ENCODE data around the gene GATC. TPM values are rescaled to one million over a fixed set of nuclear protein-coding genes. Genes with fewer than 3 reads are reported as not detected.

The GATC gene
- 23.9 to 27.3 TPM (median 25.2 TPM) in 5 replicates for total RNA-seq (2022; extraction: Qiagen RNA extraction; ENCODE audit: low read depth)

GRCh38 chr12:120445911-120446843 is at the start of gene GATC, which contains the start of gene TRIAP1:
TSS of gene GATC (plus strand) at chr12:120446444. CDS start at chr12:120446481, 37 bp downstream.
TSS of gene TRIAP1 (minus strand) at chr12:120446384. CDS start at chr12:120446372, 12 bp downstream.

DNA sequence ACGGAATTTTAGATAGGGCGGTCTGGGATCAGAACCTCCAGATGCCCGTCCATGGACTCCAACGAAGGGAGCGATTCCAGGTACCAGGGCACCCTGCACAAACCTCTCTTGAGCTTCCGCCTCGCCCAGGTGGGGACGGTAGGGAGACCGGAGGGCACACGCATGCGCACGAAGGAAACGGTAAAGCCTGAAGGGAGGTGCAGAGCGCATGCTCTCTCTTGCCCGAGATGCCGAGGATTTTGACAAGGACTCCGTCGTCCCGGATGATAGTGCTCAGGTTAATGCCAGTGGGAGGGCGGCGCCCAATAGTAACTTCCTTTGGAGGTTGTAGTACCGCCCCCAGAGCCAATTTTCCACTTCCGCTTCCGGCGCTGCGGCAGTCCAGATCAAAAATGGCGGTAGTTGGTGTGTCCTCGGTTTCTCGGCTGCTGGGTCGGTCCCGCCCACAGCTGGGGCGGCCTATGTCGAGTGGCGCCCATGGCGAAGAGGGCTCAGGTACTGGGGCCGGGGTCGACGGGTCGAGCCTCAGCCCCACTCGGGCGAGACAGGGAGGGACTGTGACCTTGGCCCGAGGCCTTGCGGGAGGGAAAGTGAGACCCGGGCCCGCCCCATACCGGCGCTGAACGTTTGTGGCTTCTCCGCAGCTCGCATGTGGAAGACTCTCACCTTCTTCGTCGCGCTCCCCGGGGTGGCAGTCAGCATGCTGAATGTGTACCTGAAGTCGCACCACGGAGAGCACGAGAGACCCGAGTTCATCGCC is 8.3 kb upstream of the GATC start, which contains the start of gene COX6A1:
COX6A1 (plus strand) TSS at position 379 of the 760 bp plus-strand sequence; CDS start at position 393, 14 bp downstream.

GRCh38 chr12:120469450-120470149 is 23.4 kb downstream of the GATC start, which contains the start of gene SRSF9:
TSS of gene SRSF9 (minus strand) at chr12:120469748. CDS start at chr12:120469609, 139 bp downstream.

GRCh38 chr12:120495731-120496412 is 49.6 kb downstream of the GATC start, which contains the start of gene DYNLL1:
TSS of gene DYNLL1 (plus strand) at chr12:120496113. CDS start at chr12:120496422, 309 bp downstream.

Other genes with a start within 250 kb of the GATC start
- gene RPLP0, start 245.3 kb upstream of the GATC start, total RNA-seq (2022; extraction: Qiagen RNA extraction; ENCODE audit: low read depth) = 3,377 to 3,616 TPM (median 3,450 TPM) in 5 replicates
- 157 to 195 TPM (median 164 TPM) in 5 replicates for gene PXN, start 180.7 kb upstream of the GATC start, total RNA-seq (2022; extraction: Qiagen RNA extraction; ENCODE audit: low read depth)
- not detected in 5 replicates for gene RNU4-2, start 154.5 kb upstream of the GATC start, total RNA-seq (2022; extraction: Qiagen RNA extraction; ENCODE audit: low read depth)
- gene RNU4-1, start 153.2 kb upstream of the GATC start, total RNA-seq (2022; extraction: Qiagen RNA extraction; ENCODE audit: low read depth) = 18.3 TPM in 1 of 5 replicates, not detected in the others
- gene SIRT4, start 144.1 kb upstream of the GATC start, total RNA-seq (2022; extraction: Qiagen RNA extraction; ENCODE audit: low read depth) = 0.87 to 1.2 TPM (median 1.1 TPM) in 5 replicates
- gene PLA2G1B, start 118.7 kb upstream of the GATC start, total RNA-seq (2022; extraction: Qiagen RNA extraction; ENCODE audit: low read depth) = not detected in 5 replicates
- 1.3 to 1.7 TPM (median 1.5 TPM) in 5 replicates for gene MSI1, start 77.3 kb upstream of the GATC start, total RNA-seq (2022; extraction: Qiagen RNA extraction; ENCODE audit: low read depth)
- 629 to 874 TPM (median 817 TPM) in 5 replicates for gene COX6A1, start 8.3 kb upstream of the GATC start, total RNA-seq (2022; extraction: Qiagen RNA extraction; ENCODE audit: low read depth)
- 73.7 to 84.0 TPM (median 78.3 TPM) in 5 replicates for gene TRIAP1, start 60 bp upstream of the GATC start, total RNA-seq (2022; extraction: Qiagen RNA extraction; ENCODE audit: low read depth)
- 191 to 237 TPM (median 218 TPM) in 5 replicates for gene SRSF9, start 23.3 kb downstream of the GATC start, total RNA-seq (2022; extraction: Qiagen RNA extraction; ENCODE audit: low read depth)
- 634 to 760 TPM (median 694 TPM) in 5 replicates for gene DYNLL1, start 49.7 kb downstream of the GATC start, total RNA-seq (2022; extraction: Qiagen RNA extraction; ENCODE audit: low read depth)
- gene COQ5, start 82.7 kb downstream of the GATC start, total RNA-seq (2022; extraction: Qiagen RNA extraction; ENCODE audit: low read depth) = 26.4 to 30.7 TPM (median 28.3 TPM) in 5 replicates
- 96.4 to 124 TPM (median 106 TPM) in 5 replicates for gene RNF10, start 87.9 kb downstream of the GATC start, total RNA-seq (2022; extraction: Qiagen RNA extraction; ENCODE audit: low read depth)
- 51.6 to 57.9 TPM (median 55.7 TPM) in 5 replicates for gene POP5, start 135.0 kb downstream of the GATC start, total RNA-seq (2022; extraction: Qiagen RNA extraction; ENCODE audit: low read depth)
- gene CABP1, start 194.2 kb downstream of the GATC start, total RNA-seq (2022; extraction: Qiagen RNA extraction; ENCODE audit: low read depth) = 0.14 to 0.30 TPM (median 0.29 TPM) in 4 of 5 replicates, not detected in the other
- 91.6 to 113 TPM (median 101 TPM) in 5 replicates for gene MLEC, start 240.7 kb downstream of the GATC start, total RNA-seq (2022; extraction: Qiagen RNA extraction; ENCODE audit: low read depth)